SU-DHL-6 (cell line): ENCODE data around the gene FOXN3.

ENCODE experiments used
- EZH2phosphoT487 ChIP-seq: fragments of 200-600 bp; sonication (generic), shearing (Covaris generic); conservative IDR thresholded peaks from 2 replicates; pipeline ENCODE4 v1.6.1; 2018; ENCODE audit warnings: mild to moderate bottlenecking, antibody characterized with exemption, low read length, moderate library complexity, mixed read lengths
- TF ChIP-seq, protein P1 (sequence below): fragments of 200-600 bp; sonication (generic); IDR thresholded peaks from one replicate; pipeline ENCODE4 v1.5.1; 2017; ENCODE audit warnings: antibody characterized with exemption, mild to moderate bottlenecking, low read length, moderate library complexity; ENCODE audit not compliant: insufficient read depth, poor library complexity, severe bottlenecking

GRCh38 chr14:89382487-89382886 lies 34.5 kb downstream of the FOXN3 start:
- TF ChIP-seq, protein P1, sequence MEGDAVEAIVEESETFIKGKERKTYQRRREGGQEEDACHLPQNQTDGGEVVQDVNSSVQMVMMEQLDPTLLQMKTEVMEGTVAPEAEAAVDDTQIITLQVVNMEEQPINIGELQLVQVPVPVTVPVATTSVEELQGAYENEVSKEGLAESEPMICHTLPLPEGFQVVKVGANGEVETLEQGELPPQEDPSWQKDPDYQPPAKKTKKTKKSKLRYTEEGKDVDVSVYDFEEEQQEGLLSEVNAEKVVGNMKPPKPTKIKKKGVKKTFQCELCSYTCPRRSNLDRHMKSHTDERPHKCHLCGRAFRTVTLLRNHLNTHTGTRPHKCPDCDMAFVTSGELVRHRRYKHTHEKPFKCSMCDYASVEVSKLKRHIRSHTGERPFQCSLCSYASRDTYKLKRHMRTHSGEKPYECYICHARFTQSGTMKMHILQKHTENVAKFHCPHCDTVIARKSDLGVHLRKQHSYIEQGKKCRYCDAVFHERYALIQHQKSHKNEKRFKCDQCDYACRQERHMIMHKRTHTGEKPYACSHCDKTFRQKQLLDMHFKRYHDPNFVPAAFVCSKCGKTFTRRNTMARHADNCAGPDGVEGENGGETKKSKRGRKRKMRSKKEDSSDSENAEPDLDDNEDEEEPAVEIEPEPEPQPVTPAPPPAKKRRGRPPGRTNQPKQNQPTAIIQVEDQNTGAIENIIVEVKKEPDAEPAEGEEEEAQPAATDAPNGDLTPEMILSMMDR: no peak
- no peak for TF ChIP-seq EZH2phosphoT487
